RWPE2 (cell line): ENCODE results near the gene ZDHHC20.

Experiments
- ATAC-seq: fragments of 200-7000 bp; cut with Tn5 transposase; 3 replicates; pipeline ENCODE4 v1.9.1; 2021; ENCODE audit warnings: low read depth
- DNase-seq: peaks from one replicate; pipeline ENCODE4 v3.0.0-alpha.2; 2020; ENCODE audit warnings: low spot score
- H3K27ac ChIP-seq: fragments of 450-650 bp; 2 replicates; pipeline ENCODE4 v1.5.1; 2017; ENCODE audit warnings: mild to moderate bottlenecking; ENCODE audit not compliant: poor library complexity, severe bottlenecking
- H3K27me3 ChIP-seq: fragments of 250-450 bp; sonication (Bioruptor Pico); 2 replicates; pipeline ENCODE4 v1.5.1; 2021; ENCODE audit warnings: mild to moderate bottlenecking, moderate library complexity; ENCODE audit not compliant: insufficient read depth, poor library complexity, severe bottlenecking
- H3K36me3 ChIP-seq: fragments of 250-450 bp; sonication (Bioruptor Pico); 2 replicates; pipeline ENCODE4 v1.5.1; 2020; ENCODE audit warnings: low read depth, mild to moderate bottlenecking, moderate library complexity
- H3K4me1 ChIP-seq: fragments of 250-450 bp; sonication (Bioruptor Pico); 2 replicates; pipeline ENCODE4 v1.5.1; 2021; ENCODE audit warnings: mild to moderate bottlenecking, moderate library complexity; ENCODE audit not compliant: insufficient read depth, poor library complexity, severe bottlenecking
- H3K4me3 ChIP-seq: fragments of 250-450 bp; sonication (Bioruptor Pico); 2 replicates; pipeline ENCODE4 v1.5.1; 2021; ENCODE audit warnings: mild to moderate bottlenecking, moderate library complexity; ENCODE audit not compliant: severe bottlenecking
- H3K9me3 ChIP-seq: fragments of 250-450 bp; sonication (Bioruptor Pico); 2 replicates; pipeline ENCODE4 v1.5.1; 2021; ENCODE audit warnings: mild to moderate bottlenecking, moderate library complexity; ENCODE audit not compliant: severe bottlenecking
- CTCF ChIP-seq: fragments of 450-650 bp; IDR thresholded peaks from one replicate; pipeline ENCODE4 v1.5.1; 2017; ENCODE audit warnings: mild to moderate bottlenecking, moderate library complexity; ENCODE audit not compliant: poor library complexity, severe bottlenecking

Gene ZDHHC20

GRCh38 chr13:21372530-21372929 lies 86.6 kb downstream of the ZDHHC20 start:
- H3K27me3 ChIP-seq = no peaks in the 10 kb centered on the region
- no peak overlapping the region for H3K4me3 ChIP-seq
- H3K27ac ChIP-seq = no peak overlapping the region
- TF ChIP-seq CTCF = no peak
- H3K36me3 ChIP-seq = peaks cover 18% of the 10 kb centered on the region; the same call in 1 of the 2 replicates
- no peaks in the 10 kb centered on the region for H3K9me3 ChIP-seq
- H3K4me1 ChIP-seq = no peaks in the 10 kb centered on the region
- no peak for ATAC-seq
- DNase-seq = no peak

DNA sequence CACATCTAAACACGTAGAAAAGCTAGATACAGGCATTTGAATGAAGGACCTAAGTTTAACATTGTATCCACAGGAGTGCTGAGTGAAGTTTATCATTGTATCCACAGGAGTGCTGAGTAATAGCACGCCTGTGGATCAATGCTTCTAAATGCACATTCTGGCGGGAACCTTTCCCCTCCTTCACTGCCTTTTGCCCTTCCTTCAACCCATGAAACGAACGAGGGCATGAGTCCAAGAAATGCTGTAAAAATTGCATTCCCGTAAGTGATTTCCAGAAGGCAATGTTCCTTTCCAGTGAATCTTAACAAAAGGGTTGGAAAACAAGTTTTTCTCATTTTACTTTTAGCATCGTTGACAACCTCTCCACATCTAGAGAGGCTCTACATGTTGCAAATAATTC lies 88.1 kb downstream of the ZDHHC20 start:
- Histone ChIP-seq H3K9me3 (no peaks in the 10 kb centered on the region), H3K4me3 (no peak overlapping the region), H3K27me3 (no peaks in the 10 kb centered on the region), H3K4me1 (no peaks in the 10 kb centered on the region), H3K27ac (no peak overlapping the region), H3K36me3 (peaks cover 11% of the 10 kb centered on the region; the same call in 1 of the 2 replicates)
- no peak for ATAC-seq
- TF ChIP-seq CTCF = no peak
- no peak for DNase-seq

DNA sequence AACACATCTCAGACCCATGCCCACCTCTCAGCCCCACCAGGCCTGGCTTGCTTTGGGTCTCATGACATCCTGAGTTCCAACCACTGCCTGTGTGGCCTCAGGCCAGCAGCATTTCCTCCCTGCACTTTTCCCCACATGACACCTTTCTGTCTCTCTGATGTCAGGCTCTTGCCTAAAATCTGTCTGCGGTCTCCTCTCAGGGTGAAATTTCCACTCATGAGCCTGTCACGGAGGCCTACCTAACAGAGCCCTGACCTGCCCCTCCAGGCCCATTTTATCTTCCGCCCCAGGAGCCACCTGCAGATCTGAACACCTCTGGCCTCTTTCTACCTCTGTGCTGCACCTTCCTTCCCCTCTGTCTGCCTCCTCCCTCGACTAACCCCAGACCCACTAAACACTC lies 93.5 kb downstream of the ZDHHC20 start:
- no peaks in the 10 kb centered on the region for H3K27me3 ChIP-seq
- no peak for ATAC-seq

GRCh38 chr13:21364916-21365315 lies 94.2 kb downstream of the ZDHHC20 start:
- no peaks in the 10 kb centered on the region for H3K4me1 ChIP-seq
- DNase-seq = no peak

More for the DNA sequence above, 93.5 kb downstream of the ZDHHC20 start:
- no peak for TF ChIP-seq CTCF
- Histone ChIP-seq H3K4me3 (no peak overlapping the region), H3K4me1 (no peaks in the 10 kb centered on the region), H3K9me3 (no peaks in the 10 kb centered on the region), H3K36me3 (no peaks in the 10 kb centered on the region), H3K27ac (no peak overlapping the region)
- DNase-seq = no peak

More at GRCh38 chr13:21364916-21365315, 94.2 kb downstream of the ZDHHC20 start:
- no peak for TF ChIP-seq CTCF
- Histone ChIP-seq H3K27ac (no peak overlapping the region), H3K27me3 (no peaks in the 10 kb centered on the region), H3K36me3 (no peaks in the 10 kb centered on the region), H3K9me3 (no peaks in the 10 kb centered on the region), H3K4me3 (no peak overlapping the region)
- no peak for ATAC-seq
